ENCODE data around the gene BCL11B.

- no peak for TF ChIP-seq CTCF (IDR thresholded peaks at IDR 0.05)
- no peak for TF ChIP-seq POLR2AphosphoS5 (IDR thresholded peaks at IDR 0.05; ENCODE audit: insufficient read depth in 1 of 2, low read depth in 1 of 2)
- no peak for TF ChIP-seq POLR2A (IDR thresholded peaks at IDR 0.05)
These were observed 24.8 kb downstream of the BCL11B start for GRCh38 chr14:99247101-99247729.

Measured in vagina (tissue), 2 donors.